HUES48 (cell line): ENCODE results near the gene NUP50.
A peak's percentile ranks its signal among the peaks of the same experiment; 100 is the strongest.

ENCODE experiments used
- H3K27ac ChIP-seq: one replicate; pipeline ENCODE4 v1.7.0; 2013; ENCODE audit warnings: low read depth, low read length, inconsistent platforms
- H3K27me3 ChIP-seq: 2 replicates; pipeline ENCODE4 v1.6.1; 2013; ENCODE audit warnings: mild to moderate bottlenecking, low read length; ENCODE audit not compliant: control insufficient read depth, insufficient read depth
- H3K36me3 ChIP-seq: 2 replicates; pipeline ENCODE4 v1.6.1; 2013; ENCODE audit warnings: low read length; ENCODE audit not compliant: control insufficient read depth, insufficient read depth
- H3K4me1 ChIP-seq: 2 replicates; pipeline ENCODE4 v1.6.1; 2013; ENCODE audit warnings: mild to moderate bottlenecking, low read length; ENCODE audit not compliant: control insufficient read depth, insufficient read depth
- H3K4me3 ChIP-seq: 2 replicates; pipeline ENCODE4 v1.5.1; 2013; ENCODE audit warnings: mild to moderate bottlenecking, low read depth, low read length
- H3K9ac ChIP-seq: 2 replicates; pipeline ENCODE4 v1.6.1; 2013; ENCODE audit warnings: mild to moderate bottlenecking, low read depth, low read length, moderate library complexity
- H3K9me3 ChIP-seq: 2 replicates; pipeline ENCODE4 v1.6.1; 2013; ENCODE audit warnings: low read length; ENCODE audit not compliant: control insufficient read depth, insufficient read depth

NUP50 gene

GRCh38 chr22:45162531-45162930 is 1.2 kb upstream of the NUP50 start:
- Histone ChIP-seq H3K27me3 (no peaks in the 10 kb centered on the region), H3K36me3 (peaks cover 27% of the 10 kb centered on the region), H3K9me3 (no peaks in the 10 kb centered on the region), H3K4me1 (peaks cover 19% of the 10 kb centered on the region), H3K9ac (no peak overlapping the region), H3K4me3 (peak overlapping the region; percentile 88), H3K27ac (peak overlapping the region; percentile 50)

GRCh38 chr22:45163099-45163450 is 650 bp upstream of the NUP50 start:
- Histone ChIP-seq H3K9me3 (no peaks in the 10 kb centered on the region), H3K27me3 (no peaks in the 10 kb centered on the region), H3K36me3 (peaks cover 27% of the 10 kb centered on the region), H3K4me1 (peaks cover 19% of the 10 kb centered on the region), H3K9ac (peak overlapping the region; percentile 68), H3K27ac (peak overlapping the region; percentile 94), H3K4me3 (peak overlapping the region; percentile 88)

DNA sequence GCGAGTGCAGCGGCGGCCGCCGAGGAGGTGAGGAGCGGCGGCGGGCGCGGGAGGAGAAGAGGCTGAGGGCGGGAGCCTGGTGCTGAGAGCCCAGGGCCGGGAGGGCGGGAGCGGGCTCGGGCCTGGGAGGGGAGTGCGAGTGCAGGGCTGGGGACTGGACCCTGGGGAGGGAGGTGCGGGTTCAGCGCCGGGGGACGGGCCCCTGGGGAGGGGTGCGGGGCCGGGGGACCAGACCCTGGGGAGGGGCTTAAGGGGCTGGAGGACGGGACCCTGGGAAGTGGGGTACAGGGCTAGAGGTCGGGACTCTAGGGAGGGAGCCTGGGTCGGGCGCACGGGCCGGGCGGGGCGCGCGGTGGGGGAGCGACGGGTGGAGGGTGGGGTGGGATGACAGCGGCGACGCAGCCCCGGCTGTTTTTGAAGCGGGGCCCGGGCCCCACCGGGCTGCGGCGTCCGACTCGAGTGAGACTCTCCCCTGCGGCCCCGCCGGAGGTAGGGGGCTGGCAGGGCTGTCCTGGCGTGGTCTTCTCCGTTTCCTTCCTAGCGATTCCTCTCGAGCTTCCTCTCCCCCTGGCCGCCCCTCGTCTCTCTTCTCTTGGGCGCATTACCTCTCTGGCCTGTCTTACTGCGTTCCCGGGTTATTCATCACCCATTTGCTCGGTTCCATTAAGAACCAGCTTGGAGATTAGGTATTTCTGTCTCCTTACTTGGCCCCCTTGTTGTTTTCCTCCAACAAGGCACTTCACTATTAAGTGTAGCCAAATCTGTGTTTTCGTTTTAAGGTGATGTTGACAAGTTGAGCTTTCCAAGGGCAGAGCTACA is 754 bp downstream of the NUP50 start:
- Histone ChIP-seq H3K4me3 (peak overlapping the region; percentile 88), H3K27ac (peak overlapping the region; percentile 94), H3K36me3 (peaks cover 36% of the 10 kb centered on the region), H3K27me3 (no peaks in the 10 kb centered on the region), H3K9ac (peak overlapping the region; percentile 77; the same call in 1 of the 2 replicates), H3K4me1 (peaks cover 18% of the 10 kb centered on the region), H3K9me3 (no peaks in the 10 kb centered on the region)

DNA sequence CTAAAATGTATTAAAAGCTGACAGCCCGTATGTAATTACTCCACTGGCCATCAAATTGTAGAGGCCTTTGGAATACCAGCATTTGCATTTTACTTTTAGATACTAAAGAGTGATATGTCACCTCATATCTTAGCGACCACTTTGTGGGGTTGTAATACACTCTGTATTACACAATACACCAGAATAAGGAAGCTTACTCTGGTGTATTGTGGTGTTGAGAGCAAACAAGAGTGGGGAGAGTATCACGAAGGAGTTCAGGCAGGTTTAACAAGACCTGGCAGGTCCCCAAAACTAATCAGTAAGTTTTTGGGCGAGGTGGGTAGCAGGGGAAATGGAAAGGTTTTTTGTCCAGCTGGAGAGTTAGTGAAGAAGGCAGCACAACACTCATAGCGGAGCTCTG is 3.2 kb downstream of the NUP50 start:
- Histone ChIP-seq H3K4me1 (peaks cover 5% of the 10 kb centered on the region), H3K4me3 (no peak overlapping the region), H3K9ac (no peak overlapping the region), H3K9me3 (no peaks in the 10 kb centered on the region), H3K36me3 (peaks cover 61% of the 10 kb centered on the region), H3K27ac (no peak overlapping the region), H3K27me3 (no peaks in the 10 kb centered on the region)

DNA sequence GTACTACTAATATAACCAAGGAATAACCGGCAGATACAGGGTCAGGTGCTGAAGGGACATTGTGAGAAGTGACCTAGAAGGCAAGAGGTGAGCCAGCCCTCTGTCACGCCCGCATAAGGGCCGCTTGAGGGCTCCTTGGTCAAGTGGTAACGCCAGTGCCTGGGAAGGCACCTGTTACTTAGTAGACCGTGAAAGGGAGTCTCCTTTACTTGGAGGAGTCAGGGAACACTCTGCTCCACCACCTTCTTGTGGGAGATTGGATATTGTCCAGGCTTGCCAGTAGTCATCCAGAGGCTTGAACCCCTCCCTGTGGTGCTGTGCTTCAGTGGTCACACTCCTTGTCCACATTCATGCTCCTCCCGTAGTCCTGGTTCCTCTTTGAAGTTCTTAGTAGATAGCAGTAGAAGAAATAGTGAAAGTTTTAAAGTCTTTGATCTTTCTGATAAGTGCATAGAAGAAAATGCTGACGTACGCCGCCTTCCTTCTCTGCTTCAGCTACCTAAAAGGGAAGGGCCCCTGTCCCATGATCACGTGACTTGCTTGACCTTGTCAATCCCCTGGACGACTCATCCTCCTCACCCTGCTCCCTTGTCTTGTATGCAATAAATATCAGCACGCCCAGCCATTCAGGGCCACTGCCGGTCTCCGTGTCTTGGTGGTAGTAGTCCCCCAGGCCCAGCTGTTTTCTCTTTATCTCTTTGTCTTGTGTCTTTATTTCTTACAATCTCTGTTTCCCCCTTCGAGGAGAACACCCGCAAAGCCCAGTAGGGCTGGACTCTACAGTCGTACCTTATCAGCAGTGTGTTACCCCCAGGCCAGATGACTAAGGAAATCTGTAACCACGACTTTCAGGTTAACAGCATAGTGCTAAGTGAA is 6.1 kb downstream of the NUP50 start:
- H3K9ac ChIP-seq = no peak overlapping the region
- no peak overlapping the region for H3K27ac ChIP-seq
- peaks cover 88% of the 10 kb centered on the region for H3K36me3 ChIP-seq
- H3K9me3 ChIP-seq = no peaks in the 10 kb centered on the region
- no peak overlapping the region for H3K4me3 ChIP-seq
- H3K27me3 ChIP-seq = no peaks in the 10 kb centered on the region
- H3K4me1 ChIP-seq = peaks cover 5% of the 10 kb centered on the region

DNA sequence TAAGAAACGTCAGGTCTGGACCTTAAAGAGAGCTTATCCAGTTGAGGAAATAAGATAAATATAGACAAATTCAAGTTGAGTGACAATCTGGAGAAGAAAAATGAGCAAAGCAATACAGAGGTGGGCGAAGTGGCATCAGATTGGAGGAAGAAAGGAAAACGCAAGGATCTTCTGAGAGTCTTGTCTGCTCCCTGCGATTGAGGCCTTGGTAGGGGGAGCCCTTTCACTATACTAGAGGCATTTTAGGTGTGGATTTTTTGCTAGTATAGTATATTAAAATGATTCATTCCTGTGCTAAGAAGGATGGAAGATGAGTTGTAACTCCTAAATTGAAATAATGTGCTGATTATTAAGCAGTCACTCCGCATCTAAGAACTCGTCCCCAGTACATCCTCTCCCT is 8.1 kb downstream of the NUP50 start:
- Histone ChIP-seq H3K27ac (no peak overlapping the region), H3K36me3 (peaks cover 98% of the 10 kb centered on the region), H3K4me1 (no peaks in the 10 kb centered on the region), H3K9me3 (no peaks in the 10 kb centered on the region), H3K4me3 (no peak overlapping the region), H3K9ac (no peak overlapping the region), H3K27me3 (no peaks in the 10 kb centered on the region)

DNA sequence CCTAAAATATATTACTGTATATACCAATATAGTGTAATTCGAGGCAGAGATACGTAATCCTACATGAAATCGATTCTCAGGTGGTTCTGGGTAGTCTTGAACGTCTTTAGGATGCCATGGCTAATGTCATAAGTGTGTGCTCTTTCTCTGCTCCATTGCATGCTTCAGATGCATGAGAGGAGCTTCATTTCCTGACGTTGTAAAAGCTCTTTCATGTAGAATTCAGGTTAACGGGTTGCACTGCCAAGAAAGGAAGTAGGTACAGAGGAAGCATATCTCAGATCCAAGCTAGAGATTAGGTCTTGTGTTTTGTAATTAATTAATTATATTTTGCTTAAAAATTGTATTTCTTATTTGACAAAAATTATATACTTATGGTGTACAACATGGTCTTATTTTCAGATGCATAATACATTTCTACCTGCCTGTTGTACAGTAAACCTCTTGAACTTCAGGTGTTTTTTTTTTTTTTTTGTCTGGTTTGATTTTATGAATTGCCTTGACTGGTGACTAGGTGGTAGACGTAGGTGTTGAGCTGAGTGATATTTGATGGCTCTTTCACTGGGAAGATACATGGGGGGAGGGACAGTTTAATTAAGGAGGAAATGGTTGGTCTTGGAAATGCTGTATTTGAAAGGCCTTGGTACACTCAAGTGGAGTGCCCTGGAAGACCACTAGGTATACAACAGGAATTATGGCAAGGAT is 9.3 kb downstream of the NUP50 start:
- H3K36me3 ChIP-seq = peaks cover 96% of the 10 kb centered on the region
- no peak overlapping the region for H3K9ac ChIP-seq

GRCh38 chr22:45179276-45180049 is 15.7 kb downstream of the NUP50 start:
- Histone ChIP-seq H3K27me3 (no peaks in the 10 kb centered on the region), H3K27ac (no peak overlapping the region), H3K4me3 (no peak overlapping the region), H3K9me3 (no peaks in the 10 kb centered on the region), H3K4me1 (0 out of 2 replicates have a peak, but pooled peaks cover 5% of the 10 kb centered on the region), H3K36me3 (peaks cover 86% of the 10 kb centered on the region), H3K9ac (no peak overlapping the region)

More for the DNA sequence above, 9.3 kb downstream of the NUP50 start:
- Histone ChIP-seq H3K9me3 (no peaks in the 10 kb centered on the region), H3K27ac (no peak overlapping the region), H3K4me1 (no peaks in the 10 kb centered on the region), H3K27me3 (no peaks in the 10 kb centered on the region), H3K4me3 (no peak overlapping the region)

GRCh38 chr22:45180146-45180679 is 16.5 kb downstream of the NUP50 start:
- no peak overlapping the region for H3K4me3 ChIP-seq
- 0 out of 2 replicates have a peak, but pooled peaks cover 5% of the 10 kb centered on the region for H3K4me1 ChIP-seq
- H3K36me3 ChIP-seq = peaks cover 86% of the 10 kb centered on the region
- H3K9ac ChIP-seq = no peak overlapping the region
- H3K27ac ChIP-seq = no peak overlapping the region
- no peaks in the 10 kb centered on the region for H3K9me3 ChIP-seq
- H3K27me3 ChIP-seq = no peaks in the 10 kb centered on the region

DNA sequence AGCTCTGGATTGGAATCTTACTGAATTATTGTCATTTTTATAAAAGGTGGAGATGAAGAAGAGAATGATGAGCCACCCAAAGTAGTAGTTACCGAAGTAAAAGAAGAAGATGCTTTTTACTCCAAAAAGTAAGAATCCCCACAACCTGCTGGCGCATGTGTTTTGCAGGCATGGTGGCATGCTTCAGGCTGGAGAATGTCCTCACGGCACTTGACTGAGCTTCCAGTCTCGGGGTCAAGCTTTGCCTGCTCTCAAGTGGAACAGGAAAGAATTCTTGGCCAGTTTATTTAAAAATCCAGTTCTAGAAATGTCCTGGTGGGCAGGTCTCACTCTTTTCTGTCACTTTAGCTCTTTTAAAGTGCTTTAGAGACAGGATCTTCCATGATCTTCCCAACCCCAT is 17.5 kb downstream of the NUP50 start:
- peak overlapping the region; percentile 25 for H3K27ac ChIP-seq
- H3K4me3 ChIP-seq = no peak overlapping the region
- H3K9me3 ChIP-seq = no peaks in the 10 kb centered on the region
- H3K36me3 ChIP-seq = peaks cover 86% of the 10 kb centered on the region
- H3K9ac ChIP-seq = no peak overlapping the region
- 0 out of 2 replicates have a peak, but pooled peaks cover 5% of the 10 kb centered on the region for H3K4me1 ChIP-seq
- no peaks in the 10 kb centered on the region for H3K27me3 ChIP-seq
